Ishikawa (cell line): Measurements from ENCODE around the gene NRXN3.

Experiments used
- CEBPB ChIP-seq: IDR thresholded peaks from 2 replicates; pipeline ENCODE4 v1.6.1; 2012
- CREB1 ChIP-seq: IDR thresholded peaks from 2 replicates; pipeline ENCODE4 v1.6.1; 2012; ENCODE audit warnings: low read depth
- EP300 ChIP-seq: IDR thresholded peaks from 2 replicates; pipeline ENCODE4 v1.6.1; 2012; ENCODE audit warnings: borderline replicate concordance
- NFIC ChIP-seq: IDR thresholded peaks from 2 replicates; pipeline ENCODE4 v1.6.1; 2012
- TAF1 ChIP-seq: IDR thresholded peaks from 2 replicates; pipeline ENCODE4 v1.6.1; 2012; ENCODE audit warnings: low read depth, mild to moderate bottlenecking
- TCF12 ChIP-seq: IDR thresholded peaks from 2 replicates; pipeline ENCODE4 v1.6.1; 2012; ENCODE audit warnings: low read depth
- YY1 ChIP-seq: IDR thresholded peaks from 2 replicates; pipeline ENCODE4 v1.6.1; 2012; ENCODE audit warnings: low read depth
- TF ChIP-seq, protein P1 (sequence below): IDR thresholded peaks from 2 replicates; pipeline ENCODE4 v1.6.1; 2012; ENCODE audit warnings: low read depth, mild to moderate bottlenecking

- no peak for TF ChIP-seq CREB1
- TF ChIP-seq TCF12: no peak
- no peak for TF ChIP-seq YY1
- no peak for TF ChIP-seq TAF1
- TF ChIP-seq EP300: no peak
- TF ChIP-seq CEBPB: no peak
- no peak for TF ChIP-seq NFIC
- TF ChIP-seq, protein P1, sequence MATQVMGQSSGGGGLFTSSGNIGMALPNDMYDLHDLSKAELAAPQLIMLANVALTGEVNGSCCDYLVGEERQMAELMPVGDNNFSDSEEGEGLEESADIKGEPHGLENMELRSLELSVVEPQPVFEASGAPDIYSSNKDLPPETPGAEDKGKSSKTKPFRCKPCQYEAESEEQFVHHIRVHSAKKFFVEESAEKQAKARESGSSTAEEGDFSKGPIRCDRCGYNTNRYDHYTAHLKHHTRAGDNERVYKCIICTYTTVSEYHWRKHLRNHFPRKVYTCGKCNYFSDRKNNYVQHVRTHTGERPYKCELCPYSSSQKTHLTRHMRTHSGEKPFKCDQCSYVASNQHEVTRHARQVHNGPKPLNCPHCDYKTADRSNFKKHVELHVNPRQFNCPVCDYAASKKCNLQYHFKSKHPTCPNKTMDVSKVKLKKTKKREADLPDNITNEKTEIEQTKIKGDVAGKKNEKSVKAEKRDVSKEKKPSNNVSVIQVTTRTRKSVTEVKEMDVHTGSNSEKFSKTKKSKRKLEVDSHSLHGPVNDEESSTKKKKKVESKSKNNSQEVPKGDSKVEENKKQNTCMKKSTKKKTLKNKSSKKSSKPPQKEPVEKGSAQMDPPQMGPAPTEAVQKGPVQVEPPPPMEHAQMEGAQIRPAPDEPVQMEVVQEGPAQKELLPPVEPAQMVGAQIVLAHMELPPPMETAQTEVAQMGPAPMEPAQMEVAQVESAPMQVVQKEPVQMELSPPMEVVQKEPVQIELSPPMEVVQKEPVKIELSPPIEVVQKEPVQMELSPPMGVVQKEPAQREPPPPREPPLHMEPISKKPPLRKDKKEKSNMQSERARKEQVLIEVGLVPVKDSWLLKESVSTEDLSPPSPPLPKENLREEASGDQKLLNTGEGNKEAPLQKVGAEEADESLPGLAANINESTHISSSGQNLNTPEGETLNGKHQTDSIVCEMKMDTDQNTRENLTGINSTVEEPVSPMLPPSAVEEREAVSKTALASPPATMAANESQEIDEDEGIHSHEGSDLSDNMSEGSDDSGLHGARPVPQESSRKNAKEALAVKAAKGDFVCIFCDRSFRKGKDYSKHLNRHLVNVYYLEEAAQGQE: no peak
Measured at GRCh38 chr14:78403278-78403815, 233.2 kb downstream of the NRXN3 start.
